Panc1 (cell line): ENCODE measurements around the gene MYRIP. TPM values are rescaled to one million over a fixed set of nuclear protein-coding genes. Genes with fewer than 3 reads are reported as not detected.

Experiments used
- ATAC-seq: fragments of 200-7000 bp; cut with Tn5 transposase; 2 replicates; pipeline ENCODE4 v1.9.1; 2020; ENCODE audit warnings: mild to moderate bottlenecking, moderate library complexity
- BruUV-seq: library from RNA; stranded (reverse); fragments of 400-500 nt; replicated peaks from 2 replicates; lab custom pipeline; 2021; lab: Mats Ljungman, UMichigan
- CTCF ChIA-PET: fragments of 300-600 bp; sonication (Branson Sonifier 250); formaldehyde crosslinking; loops from one replicate; lab custom pipeline; 2022; ENCODE audit warnings: antibody characterized with exemption; lab: Charles Lee
- POLR2A ChIA-PET: fragments of 300-600 bp; sonication (Branson Sonifier 250); formaldehyde crosslinking; loops from one replicate; lab custom pipeline; 2022; ENCODE audit warnings: antibody characterized with exemption; lab: Charles Lee
- DNase-seq: peaks from one replicate; pipeline ENCODE4 v3.0.0-alpha.2; 2010; ENCODE audit warnings: low read depth, low spot score
- H3K27ac ChIP-seq: 2 replicates; pipeline ENCODE4 v1.5.1; 2011; ENCODE audit warnings: mild to moderate bottlenecking, low read length, inconsistent platforms
- H3K27me3 ChIP-seq: fragments of 200-500 bp; sonication (Bioruptor generic); 2 replicates; pipeline ENCODE4 v1.6.0; 2014; ENCODE audit warnings: low read length, inconsistent platforms; ENCODE audit not compliant: control insufficient read depth, insufficient read depth
- H3K36me3 ChIP-seq: fragments of 200-500 bp; sonication (Bioruptor generic); 2 replicates; pipeline ENCODE4 v1.5.1; 2014; ENCODE audit warnings: inconsistent platforms, mild to moderate bottlenecking, low read length, moderate library complexity; ENCODE audit not compliant: control insufficient read depth, insufficient read depth
- H3K4me1 ChIP-seq: 2 replicates; pipeline ENCODE4 v1.5.1; 2011; ENCODE audit warnings: inconsistent platforms, mild to moderate bottlenecking, low read length, moderate library complexity; ENCODE audit not compliant: control insufficient read depth, insufficient read depth
- H3K4me3 ChIP-seq, 2 experiments: 2 replicates each; pipeline ENCODE4 v1.5.1; 2011 to 2012; ENCODE audit warnings: low read depth in 2 of 2, low read length in 2 of 2, mild to moderate bottlenecking in 2 of 2, inconsistent platforms in 1 of 2, moderate library complexity in 1 of 2
- H3K9me3 ChIP-seq: fragments of 200-500 bp; sonication (Bioruptor generic); 2 replicates; pipeline ENCODE4 v1.5.1; 2014; ENCODE audit warnings: low read depth, mild to moderate bottlenecking, inconsistent platforms, low read length, moderate library complexity; ENCODE audit not compliant: control insufficient read depth, insufficient read depth
- CTCF ChIP-seq: fragments of 450-650 bp; IDR thresholded peaks from 2 replicates; pipeline ENCODE4 v1.5.1; 2017; ENCODE audit warnings: mild to moderate bottlenecking
- POLR2AphosphoS5 ChIP-seq: IDR thresholded peaks from 2 replicates; pipeline ENCODE4 v1.6.1; 2012; ENCODE audit warnings: mild to moderate bottlenecking, low read depth, low read length, moderate library complexity
- REST ChIP-seq, 2 experiments: IDR thresholded peaks; 2 replicates each; pipeline ENCODE4 v1.6.1; 2011 to 2012; ENCODE audit warnings: low read depth in 2 of 2, control low read depth in 1 of 2, low read length in 1 of 2, mild to moderate bottlenecking in 1 of 2, moderate library complexity in 1 of 2; ENCODE audit not compliant: insufficient read depth in 1 of 2
- SIN3A ChIP-seq: IDR thresholded peaks from 2 replicates; pipeline ENCODE4 v1.6.1; 2012; ENCODE audit warnings: low read depth, mild to moderate bottlenecking, low read length, moderate library complexity, borderline replicate concordance; ENCODE audit not compliant: insufficient read depth
- TCF7L2 ChIP-seq: IDR thresholded peaks from 2 replicates; pipeline ENCODE4 v1.6.1; 2011; ENCODE audit warnings: mild to moderate bottlenecking, low read depth, low read length, inconsistent platforms
- in situ Hi-C: cut with HindIII; loops from 2 replicates; pipeline ENCODE4 v1.10.0; 2016; ENCODE audit warnings: low sequenced_read_pairs, low pct_unique_long_range_greater_than_20kb
- intact Hi-C: fragments of 100-400 bp; cut with micrococcal nuclease; formaldehyde crosslinking; loops from one replicate; pipeline ENCODE4 v1.10.0; 2022; ENCODE audit not compliant: unreplicated experiment
- total RNA-seq: library from RNA; stranded (reverse); gene quantifications from one replicate; pipeline ENCODE4 v1.2.1, GENCODE V29; 2021; ENCODE audit not compliant: unreplicated experiment

The MYRIP gene
- total RNA-seq, 1 experiment from 2014 or later, result 0.59 TPM

GRCh38 chr3:40206522-40206921, 397.1 kb downstream of the MYRIP start:
- TF ChIP-seq CTCF (no peak), REST (IDR thresholded peaks at IDR 0.05; ENCODE audit: insufficient read depth in 1 of 2, low read depth in 2 of 2, low read length in 1 of 2) (no peak), TCF7L2 (no peak), SIN3A (no peak), POLR2AphosphoS5 (no peak)
- Histone ChIP-seq H3K27me3 (no peaks in the 10 kb centered on the region), H3K4me1 (no peaks in the 10 kb centered on the region), H3K9me3 (no peaks in the 10 kb centered on the region), H3K27ac (no peak overlapping the region), H3K36me3 (no peaks in the 10 kb centered on the region), H3K4me3 (no peak overlapping the region)
- CTCF ChIA-PET, result no interaction called here
- in situ Hi-C loops (no loop called here), intact Hi-C loops (no loop called here)
- ATAC-seq (no peak), DNase-seq (no peak)
- POLR2A ChIA-PET, result no interaction called here
- no TSS peak for BruUV-seq

- TF ChIP-seq SIN3A (no peak), POLR2AphosphoS5 (no peak), CTCF (no peak), REST (IDR thresholded peaks at IDR 0.05; ENCODE audit: insufficient read depth in 1 of 2, low read depth in 2 of 2, low read length in 1 of 2) (no peak), TCF7L2 (no peak)
- Histone ChIP-seq H3K36me3 (no peaks in the 10 kb centered on the region), H3K27ac (no peak overlapping the region), H3K27me3 (no peaks in the 10 kb centered on the region), H3K9me3 (no peaks in the 10 kb centered on the region), H3K4me1 (no peaks in the 10 kb centered on the region), H3K4me3 (no peak overlapping the region)
- in situ Hi-C loops (no loop called here), intact Hi-C loops (no loop called here)
- no TSS peak for BruUV-seq
- ChIA-PET POLR2A (no interaction called here), CTCF (no interaction called here)
- ATAC-seq (no peak), DNase-seq (no peak)
Observed at GRCh38 chr3:40207796-40208195, 398.4 kb downstream of the MYRIP start.
